GM12864 (cell line): Measurements from ENCODE around the gene PRKAG2.

Experiments
- DNase-seq: peaks from one replicate; pipeline ENCODE4 v3.0.0-alpha.2; 2011; ENCODE audit warnings: low read depth
- H3K4me3 ChIP-seq: 2 replicates; pipeline ENCODE4 v1.5.1; 2011; ENCODE audit warnings: mild to moderate bottlenecking, low read depth, low read length, control low read depth
- TF ChIP-seq, protein P1 (sequence below): IDR thresholded peaks from 2 replicates; pipeline ENCODE4 v1.5.1; 2011; ENCODE audit warnings: low read depth, mild to moderate bottlenecking, moderate library complexity, low read length, control low read depth, inconsistent platforms; ENCODE audit errors: missing control alignments

PRKAG2 gene

DNA sequence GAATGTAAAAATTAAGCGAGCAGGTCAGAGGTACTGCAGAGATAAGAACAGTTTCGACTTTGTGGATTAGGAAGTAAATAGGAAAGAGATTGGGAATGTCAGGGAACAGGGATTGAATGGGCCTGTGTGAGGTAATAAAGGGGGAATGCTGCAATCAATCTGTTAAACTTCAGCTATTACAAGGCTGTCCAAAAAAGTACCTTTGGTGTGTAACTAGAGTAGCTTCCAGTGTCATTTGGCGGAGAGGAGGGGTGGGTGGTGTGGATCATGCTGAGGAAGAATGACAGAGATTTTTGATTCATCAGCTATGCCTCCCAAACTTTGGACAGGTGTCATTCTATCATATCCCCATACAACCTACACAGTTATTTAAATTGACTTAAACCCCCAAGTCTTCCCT, 229.0 kb downstream of the PRKAG2 start:
- no peak for DNase-seq
- no peak overlapping the region for H3K4me3 ChIP-seq
- TF ChIP-seq, protein P1, sequence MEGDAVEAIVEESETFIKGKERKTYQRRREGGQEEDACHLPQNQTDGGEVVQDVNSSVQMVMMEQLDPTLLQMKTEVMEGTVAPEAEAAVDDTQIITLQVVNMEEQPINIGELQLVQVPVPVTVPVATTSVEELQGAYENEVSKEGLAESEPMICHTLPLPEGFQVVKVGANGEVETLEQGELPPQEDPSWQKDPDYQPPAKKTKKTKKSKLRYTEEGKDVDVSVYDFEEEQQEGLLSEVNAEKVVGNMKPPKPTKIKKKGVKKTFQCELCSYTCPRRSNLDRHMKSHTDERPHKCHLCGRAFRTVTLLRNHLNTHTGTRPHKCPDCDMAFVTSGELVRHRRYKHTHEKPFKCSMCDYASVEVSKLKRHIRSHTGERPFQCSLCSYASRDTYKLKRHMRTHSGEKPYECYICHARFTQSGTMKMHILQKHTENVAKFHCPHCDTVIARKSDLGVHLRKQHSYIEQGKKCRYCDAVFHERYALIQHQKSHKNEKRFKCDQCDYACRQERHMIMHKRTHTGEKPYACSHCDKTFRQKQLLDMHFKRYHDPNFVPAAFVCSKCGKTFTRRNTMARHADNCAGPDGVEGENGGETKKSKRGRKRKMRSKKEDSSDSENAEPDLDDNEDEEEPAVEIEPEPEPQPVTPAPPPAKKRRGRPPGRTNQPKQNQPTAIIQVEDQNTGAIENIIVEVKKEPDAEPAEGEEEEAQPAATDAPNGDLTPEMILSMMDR: no peak

DNA sequence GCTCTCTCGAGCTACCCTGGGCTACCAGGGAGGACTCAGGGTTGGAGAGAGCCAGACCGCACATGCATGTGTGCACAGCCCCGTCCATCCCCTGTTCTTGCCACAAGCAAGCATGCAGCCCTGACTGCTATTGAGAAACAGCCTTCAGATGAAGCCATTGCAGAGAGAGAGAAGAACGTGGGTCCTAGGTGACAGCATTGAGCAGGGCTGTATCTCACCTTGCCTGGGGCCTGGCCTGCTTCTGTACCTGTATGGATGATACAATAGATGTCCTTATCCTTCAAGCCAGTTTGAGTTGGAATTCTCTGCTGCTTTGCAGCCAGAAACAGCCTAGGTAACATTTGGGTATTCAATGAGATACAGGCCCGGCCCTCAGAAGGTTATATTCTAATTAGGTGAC, 229.9 kb downstream of the PRKAG2 start:
- H3K4me3 ChIP-seq: no peak overlapping the region
- DNase-seq: no peak
- TF ChIP-seq, protein P1: no peak

DNA sequence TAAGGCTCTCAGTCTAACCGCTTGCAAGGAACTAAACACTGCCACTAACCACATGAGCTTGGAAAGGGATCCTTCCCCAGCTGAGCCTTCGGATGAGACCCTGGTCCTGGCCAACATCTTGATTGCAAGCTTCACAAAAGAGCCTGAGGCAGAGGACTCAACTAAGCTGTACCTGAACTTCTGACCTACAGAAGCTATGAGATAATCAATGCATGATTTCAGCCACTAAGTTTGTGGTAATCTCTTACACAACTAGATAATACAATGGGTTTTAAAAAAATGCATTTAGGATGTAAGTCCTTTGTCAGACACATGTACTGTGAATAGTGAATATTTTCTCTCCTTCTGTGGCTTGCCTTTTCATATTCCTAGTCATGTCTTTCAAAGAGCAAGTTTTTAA, 231.6 kb downstream of the PRKAG2 start:
- TF ChIP-seq, protein P1: no peak
- no peak overlapping the region for H3K4me3 ChIP-seq
- DNase-seq: no peak

DNA sequence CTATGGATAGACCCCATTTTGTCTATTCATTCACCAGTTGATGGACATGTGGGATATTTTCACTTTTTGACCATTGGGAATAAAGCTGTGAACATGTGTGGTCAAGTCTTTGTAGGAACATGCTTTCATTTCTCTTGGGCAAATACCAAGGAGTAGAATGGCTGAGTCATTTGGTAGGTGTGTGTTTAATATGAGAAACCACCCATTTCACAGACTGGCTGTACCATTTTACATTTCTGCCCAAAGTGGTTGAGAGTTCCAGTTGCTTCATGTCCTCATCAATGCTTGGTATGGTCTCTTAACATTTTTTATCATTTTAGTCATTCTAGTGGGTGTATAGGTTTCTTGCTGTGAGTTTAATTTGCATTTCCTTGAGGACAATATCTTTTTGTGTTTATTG, 232.4 kb downstream of the PRKAG2 start:
- TF ChIP-seq, protein P1: no peak
- DNase-seq: no peak
- no peak overlapping the region for H3K4me3 ChIP-seq

DNA sequence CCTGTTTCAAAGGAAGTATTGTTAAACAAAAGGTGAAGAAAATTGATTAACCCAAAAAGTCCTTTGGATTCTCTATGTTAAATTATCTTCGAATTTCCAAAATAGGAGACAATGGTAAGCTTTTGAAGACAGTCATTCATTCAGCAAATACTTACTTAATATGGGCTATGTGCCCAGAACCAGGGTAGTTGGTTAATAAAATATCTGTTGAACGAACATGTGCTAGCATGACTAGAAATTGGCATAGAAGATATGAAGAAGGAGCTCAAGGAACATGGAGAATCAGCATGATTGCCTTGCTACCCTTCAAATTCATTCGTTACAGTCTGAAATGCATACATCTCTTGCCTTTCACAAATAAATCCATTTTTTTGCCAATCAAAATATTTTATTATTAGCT, 234.2 kb downstream of the PRKAG2 start:
- no peak overlapping the region for H3K4me3 ChIP-seq
- no peak for DNase-seq
- TF ChIP-seq, protein P1: no peak

DNA sequence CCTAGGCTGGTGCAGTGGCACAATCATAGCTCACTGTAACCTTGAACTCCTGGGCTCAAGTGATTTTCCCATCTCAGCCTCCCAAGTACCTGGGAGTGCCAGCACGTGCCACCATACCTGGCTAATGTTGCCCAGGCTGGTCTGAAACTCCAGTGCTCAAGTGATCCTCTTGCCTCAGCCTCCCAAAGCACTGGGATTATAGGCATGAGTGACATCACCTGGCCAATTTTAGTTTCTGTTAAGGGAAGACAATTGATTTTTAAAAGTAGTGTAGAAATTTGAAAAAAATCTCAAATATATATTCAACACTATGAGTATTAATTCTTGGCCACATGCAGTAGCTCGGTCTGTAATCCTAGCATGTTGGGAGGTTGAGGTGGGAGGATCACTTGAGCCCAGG, 235.3 kb downstream of the PRKAG2 start:
- DNase-seq: no peak

DNA sequence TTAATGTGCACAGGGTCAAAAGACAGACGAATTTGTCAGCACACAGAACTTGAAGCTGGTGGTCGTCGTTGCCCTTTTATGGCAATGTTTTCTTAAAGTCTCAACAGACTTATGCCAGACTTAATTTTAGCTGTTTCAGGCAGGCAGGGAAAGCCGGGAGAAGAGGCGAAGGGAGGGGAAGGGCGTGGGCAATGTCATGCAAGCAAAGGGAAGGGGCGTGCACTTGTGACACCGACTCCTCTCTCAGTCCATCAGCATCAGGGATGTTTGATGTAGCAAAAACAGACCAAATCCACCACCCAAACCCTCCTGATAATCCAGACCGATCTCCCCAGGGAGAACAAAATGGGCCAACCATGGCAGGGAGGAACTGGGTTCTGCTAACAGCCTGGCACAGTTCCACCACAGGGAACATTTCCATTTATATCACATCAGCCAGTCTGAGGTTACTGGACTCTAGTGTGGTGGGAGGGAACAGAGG, 239.1 kb downstream of the PRKAG2 start:
- TF ChIP-seq, protein P1: no peak
- no peak for DNase-seq
- no peak overlapping the region for H3K4me3 ChIP-seq

More for the DNA sequence above, 235.3 kb downstream of the PRKAG2 start:
- no peak overlapping the region for H3K4me3 ChIP-seq
- TF ChIP-seq, protein P1: no peak
